ENCODE measurements around the gene PIM1. TPM values are rescaled to one million over a fixed set of nuclear protein-coding genes. Genes with fewer than 3 reads are reported as not detected.
"Not testable (repeated sequence)": the region's sequence is repeated elsewhere in the genome, so short reads cannot be mapped to it uniquely, and the experiment has no call there.

The PIM1 gene
- total RNA-seq, 2 experiments from 2014 or later = 175 to 183 TPM

GRCh38 chr6:37126961-37127616 is 42.9 kb upstream of the PIM1 start:
- intact Hi-C loops (cut with DNase I, micrococcal nuclease) = no loop called here
- H3K4me1 Mint-ChIP-seq (ENCODE audit: low read depth) = no peaks in the 10 kb centered on the region
- no peak overlapping the region for H3K27ac Mint-ChIP-seq
- no peak for DNase-seq
- H3K27me3 Mint-ChIP-seq = no peaks in the 10 kb centered on the region
- H3K4me3 Mint-ChIP-seq = no peak overlapping the region
- H3K4me1 ChIP-seq (ENCODE audit: insufficient read depth, low read length) = peaks cover 14% of the 10 kb centered on the region
- POLR2A ChIA-PET = no interaction called here
- no peaks in the 10 kb centered on the region for H3K36me3 ChIP-seq (ENCODE audit: insufficient read depth, low read length)
- TF ChIP-seq CTCF (IDR thresholded peaks at IDR 0.05) = no peak
- no peak overlapping the region for H3K27ac ChIP-seq (ENCODE audit: low read depth in 1 of 2, low read length in 2 of 2)
- H3K4me3 ChIP-seq (ENCODE audit: low read length) = no peak overlapping the region
- CTCF ChIA-PET = no interaction called here
- no peaks in the 10 kb centered on the region for H3K9me3 Mint-ChIP-seq
- no peaks in the 10 kb centered on the region for H3K27me3 ChIP-seq (ENCODE audit: control insufficient read depth in 1 of 2, insufficient read depth in 2 of 2, low read length in 2 of 2)
- ATAC-seq (ENCODE audit: poor library complexity) = no peak
- H3K9me3 ChIP-seq (ENCODE audit: control insufficient read depth in 1 of 2, insufficient read depth in 1 of 2, low read length in 2 of 2) = peaks cover 0 to 4% of the 10 kb centered on the region in 2 experiments
- no peaks in the 10 kb centered on the region for H3K36me3 Mint-ChIP-seq (ENCODE audit: low read depth)

DNA sequence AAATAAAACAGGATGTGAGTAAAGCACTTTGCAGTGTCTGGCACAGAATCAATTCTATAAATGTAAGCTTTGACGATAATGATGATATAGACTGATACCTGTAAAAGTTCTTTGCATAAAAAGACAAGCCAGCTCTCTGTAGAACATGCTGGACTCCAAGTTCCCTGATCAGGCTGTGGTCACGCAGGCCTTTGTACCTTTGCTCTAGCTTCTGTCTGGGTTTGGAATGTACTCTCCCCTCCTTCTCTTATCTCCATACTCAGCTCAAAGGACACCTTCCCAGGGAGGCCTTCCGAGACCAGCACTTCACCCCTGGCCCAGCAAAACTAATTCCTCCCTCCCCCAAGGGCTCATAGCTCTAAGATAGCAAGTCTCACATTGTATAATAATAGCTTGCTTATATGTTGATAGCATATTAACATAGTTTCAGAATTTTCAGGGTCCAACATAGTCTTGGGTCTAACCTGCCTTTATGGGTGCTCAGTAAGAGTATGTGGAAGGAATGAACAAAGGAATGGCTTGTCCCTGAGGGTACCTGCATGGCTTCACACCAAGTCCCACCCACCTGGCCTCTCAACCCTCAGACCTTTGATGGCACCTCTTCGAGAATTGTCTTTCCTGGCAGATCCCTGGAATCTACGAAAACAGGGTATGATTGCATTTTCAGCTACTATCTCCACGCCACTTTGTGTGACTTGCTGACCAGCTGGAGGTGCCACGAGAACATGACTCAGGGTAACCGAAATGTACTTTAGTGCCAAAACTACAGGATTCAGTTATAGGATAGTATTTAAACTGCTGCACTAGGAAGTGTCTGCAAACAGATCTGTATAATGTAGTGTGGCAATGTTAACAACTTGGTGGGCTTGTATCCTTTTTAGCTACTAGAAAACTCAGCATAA is 41.7 kb upstream of the PIM1 start:
- H3K36me3 Mint-ChIP-seq (ENCODE audit: low read depth) = no peaks in the 10 kb centered on the region
- no peaks in the 10 kb centered on the region for H3K36me3 ChIP-seq (ENCODE audit: insufficient read depth, low read length)
- ATAC-seq (ENCODE audit: poor library complexity) (no peak), DNase-seq (no peak)
- TF ChIP-seq CTCF (IDR thresholded peaks at IDR 0.05) = no peak
- peaks cover 14% of the 10 kb centered on the region for H3K4me1 ChIP-seq (ENCODE audit: insufficient read depth, low read length)
- no peaks in the 10 kb centered on the region for H3K9me3 Mint-ChIP-seq
- H3K27me3 Mint-ChIP-seq = no peaks in the 10 kb centered on the region
- no peak overlapping the region for H3K4me3 Mint-ChIP-seq
- intact Hi-C loops (cut with DNase I, micrococcal nuclease) = no loop called here
- CTCF ChIA-PET = interaction anchor here (1.6 kb wide), 1 partner anchor 98 kb away, joined by 3 read pairs; no protein-coding TSS in a partner anchor
- H3K4me3 ChIP-seq (ENCODE audit: low read length) = no peak overlapping the region
- H3K27ac ChIP-seq (ENCODE audit: low read depth in 1 of 2, low read length in 2 of 2) = no peak overlapping the region
- H3K4me1 Mint-ChIP-seq (ENCODE audit: low read depth) = no peaks in the 10 kb centered on the region
- H3K27me3 ChIP-seq (ENCODE audit: control insufficient read depth in 1 of 2, insufficient read depth in 2 of 2, low read length in 2 of 2) = no peaks in the 10 kb centered on the region
- POLR2A ChIA-PET = interaction anchor here (0.6 kb wide), 1 partner anchor 75 kb away, joined by 3 read pairs; no protein-coding TSS in a partner anchor
- peaks cover 0 to 3% of the 10 kb centered on the region in 2 experiments for H3K9me3 ChIP-seq (ENCODE audit: control insufficient read depth in 1 of 2, insufficient read depth in 1 of 2, low read length in 2 of 2)
- H3K27ac Mint-ChIP-seq = no peak overlapping the region

DNA sequence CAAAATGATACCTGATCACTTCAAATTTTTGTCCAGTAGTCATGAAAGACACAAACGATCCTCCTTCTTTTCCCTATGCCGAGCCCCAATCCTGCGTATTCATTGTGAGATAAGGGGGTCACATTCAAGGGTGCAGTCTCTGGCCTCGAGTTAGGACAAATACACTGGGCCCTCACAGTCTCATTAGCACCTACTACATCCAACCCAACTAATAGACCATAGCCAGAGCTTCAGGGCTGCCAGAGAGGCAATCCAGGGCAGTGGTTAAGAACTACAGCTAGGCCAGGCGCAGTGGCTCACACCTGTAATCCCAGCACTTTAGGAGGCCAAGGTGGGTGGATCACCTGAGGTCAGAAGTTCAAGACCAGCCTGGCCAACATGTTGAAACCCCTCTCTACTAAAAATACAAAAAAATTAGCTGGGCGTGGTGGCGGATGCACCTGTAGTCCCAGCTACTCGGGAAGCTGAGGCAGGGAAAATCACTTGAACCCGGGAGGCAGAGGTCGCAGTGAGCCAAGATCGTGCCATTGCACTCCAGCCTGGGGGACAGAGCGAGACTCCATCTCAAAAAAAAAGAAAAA is 41.0 kb upstream of the PIM1 start:
- H3K4me3 ChIP-seq (ENCODE audit: low read length); H3K27ac Mint-ChIP-seq; ATAC-seq (ENCODE audit: poor library complexity); H3K4me3 Mint-ChIP-seq; H3K36me3 ChIP-seq (ENCODE audit: insufficient read depth, low read length); H3K27ac ChIP-seq (ENCODE audit: low read depth in 1 of 2, low read length in 2 of 2); DNase-seq; H3K36me3 Mint-ChIP-seq (ENCODE audit: low read depth); intact Hi-C loops (cut with DNase I, micrococcal nuclease); H3K27me3 Mint-ChIP-seq; H3K9me3 ChIP-seq (ENCODE audit: control insufficient read depth in 1 of 2, insufficient read depth in 1 of 2, low read length in 2 of 2); H3K9me3 Mint-ChIP-seq; H3K4me1 Mint-ChIP-seq (ENCODE audit: low read depth); H3K27me3 ChIP-seq (ENCODE audit: control insufficient read depth in 1 of 2, insufficient read depth in 2 of 2, low read length in 2 of 2); POLR2A ChIA-PET: not testable (repeated sequence)
- peaks cover 19% of the 10 kb centered on the region for H3K4me1 ChIP-seq (ENCODE audit: insufficient read depth, low read length)
- CTCF ChIA-PET = interaction anchor here (1.6 kb wide), 1 partner anchor 99 kb away, joined by 3 read pairs; no protein-coding TSS in a partner anchor
